GM21528 (cell line): ENCODE data around the gene LTB4R.
"Not testable (repeated sequence)": the region's sequence is repeated elsewhere in the genome, so short reads cannot be mapped to it uniquely, and the experiment has no call there.

ENCODE experiments used
- ATAC-seq: cut with Tn5 transposase; IDR thresholded peaks from one replicate; pipeline ENCODE4 v1.9.1; 2021; ENCODE audit warnings: mild to moderate bottlenecking, moderate library complexity; ENCODE audit not compliant: unreplicated experiment, low FRiP score

The LTB4R gene

GRCh38 chr14:24317141-24317928 is 6.0 kb downstream of the LTB4R start:
- ATAC-seq = no peak

- ATAC-seq = no peak
These were observed 10.1 kb downstream of the LTB4R start for GRCh38 chr14:24321212-24321975.

GRCh38 chr14:24322672-24323071 is 11.4 kb downstream of the LTB4R start:
- no peak for ATAC-seq

GRCh38 chr14:24323341-24323740 is 12.0 kb downstream of the LTB4R start:
- ATAC-seq = no peak

GRCh38 chr14:24324024-24324423 is 12.7 kb downstream of the LTB4R start:
- ATAC-seq = no peak

- ATAC-seq = no peak
These were observed 13.8 kb downstream of the LTB4R start for GRCh38 chr14:24325041-24325530.

GRCh38 chr14:24325963-24326362 is 14.7 kb downstream of the LTB4R start:
- ATAC-seq = no peak

- ATAC-seq = no peak
These were observed 16.0 kb downstream of the LTB4R start for GRCh38 chr14:24327303-24327702.

- ATAC-seq = not testable (repeated sequence)
These were observed 16.6 kb downstream of the LTB4R start for GRCh38 chr14:24327914-24328313.

- no peak for ATAC-seq
These were observed 17.9 kb downstream of the LTB4R start for GRCh38 chr14:24329073-24329663.

- no peak for ATAC-seq
These were observed 18.4 kb downstream of the LTB4R start for GRCh38 chr14:24329736-24330135.

- no peak for ATAC-seq
These were observed 19.8 kb downstream of the LTB4R start for GRCh38 chr14:24330973-24331674.

GRCh38 chr14:24331731-24332267 is 20.5 kb downstream of the LTB4R start:
- no peak for ATAC-seq

GRCh38 chr14:24332268-24332993 is 21.1 kb downstream of the LTB4R start:
- ATAC-seq = peak; percentile 69

- ATAC-seq = no peak
These were observed 23.4 kb downstream of the LTB4R start, which contains the start of gene ADCY4 for GRCh38 chr14:24334431-24335291. Gene ADCY4, minus strand, starts transcription at chr14:24335071. Its CDS starts 419 bp downstream, at chr14:24334652.

- no peak for ATAC-seq
These were observed 24.3 kb downstream of the LTB4R start for GRCh38 chr14:24335461-24336171.

- no peak for ATAC-seq
These were observed 26.0 kb downstream of the LTB4R start for GRCh38 chr14:24337144-24337823.

- no peak for ATAC-seq
These were observed 26.5 kb downstream of the LTB4R start for GRCh38 chr14:24337824-24338175.
